OCI-LY1 (cell line): ENCODE data around the gene RAB38.

Experiments used
- H2AFZ ChIP-seq: fragments of 200-600 bp; sonication (generic), shearing (Covaris generic); 2 replicates; pipeline ENCODE4 v1.6.0; 2014; ENCODE audit warnings: antibody characterized with exemption, mild to moderate bottlenecking, low read length
- H3F3A ChIP-seq: fragments of 200-600 bp; sonication (generic), shearing (Covaris generic); 2 replicates; pipeline ENCODE4 v1.6.0; 2014; ENCODE audit warnings: mild to moderate bottlenecking, antibody characterized with exemption, low read length, moderate library complexity; ENCODE audit not compliant: insufficient read depth
- H3K27ac ChIP-seq: fragments of 200-600 bp; sonication (generic); 2 replicates; pipeline ENCODE4 v1.5.1; 2014; ENCODE audit warnings: low read length, mixed run types, mild to moderate bottlenecking, low read depth; ENCODE audit not compliant: poor library complexity, severe bottlenecking
- H3K27me3 ChIP-seq: fragments of 200-600 bp; sonication (generic); 2 replicates; pipeline ENCODE4 v1.6.0; 2014; ENCODE audit warnings: antibody characterized with exemption, mild to moderate bottlenecking, low read length, moderate library complexity; ENCODE audit not compliant: insufficient read depth
- H3K36me3 ChIP-seq: fragments of 200-600 bp; sonication (generic); 2 replicates; pipeline ENCODE4 v1.6.1; 2014; ENCODE audit warnings: mild to moderate bottlenecking, antibody characterized with exemption, low read length, moderate library complexity, mixed read lengths; ENCODE audit not compliant: insufficient read depth
- H3K4me1 ChIP-seq: fragments of 200-600 bp; sonication (generic); 2 replicates; pipeline ENCODE4 v1.5.1; 2014; ENCODE audit warnings: mild to moderate bottlenecking, low read length, moderate library complexity; ENCODE audit not compliant: insufficient read depth, severe bottlenecking
- H3K4me2 ChIP-seq: fragments of 200-600 bp; sonication (generic), shearing (Covaris generic); 2 replicates; pipeline ENCODE4 v1.6.1; 2014; ENCODE audit warnings: low read length
- H3K4me3 ChIP-seq: fragments of 200-600 bp; sonication (generic); 2 replicates; pipeline ENCODE4 v1.5.1; 2014; ENCODE audit warnings: low read length, low read depth, mild to moderate bottlenecking, mixed read lengths; ENCODE audit not compliant: poor library complexity, severe bottlenecking
- H3K79me2 ChIP-seq: fragments of 200-600 bp; shearing (Covaris generic); 2 replicates; pipeline ENCODE4 v1.6.1; 2016; ENCODE audit warnings: mixed run types, low read length, mixed read lengths; ENCODE audit not compliant: insufficient read depth
- H3K9ac ChIP-seq: fragments of 200-600 bp; sonication (generic), shearing (Covaris generic); 2 replicates; pipeline ENCODE4 v1.6.1; 2014; ENCODE audit warnings: mild to moderate bottlenecking, low read length, mixed read lengths
- H3K9me2 ChIP-seq: fragments of 200-600 bp; sonication (generic), shearing (Covaris generic); 2 replicates; pipeline ENCODE4 v1.6.1; 2014; ENCODE audit warnings: low read depth, mild to moderate bottlenecking, low read length, mixed read lengths
- H3K9me3 ChIP-seq: fragments of 200-600 bp; shearing (Covaris generic); 2 replicates; pipeline ENCODE4 v1.6.1; 2014; ENCODE audit warnings: low read length, mixed read lengths
- H4K20me1 ChIP-seq: fragments of 200-600 bp; sonication (generic), shearing (Covaris generic); 2 replicates; pipeline ENCODE4 v1.6.0; 2016; ENCODE audit warnings: mild to moderate bottlenecking, low read length; ENCODE audit not compliant: insufficient read depth
- CTCF ChIP-seq: fragments of 200-600 bp; sonication (generic), shearing (Covaris generic); IDR thresholded peaks from 2 replicates; pipeline ENCODE4 v1.5.1; 2017; ENCODE audit warnings: mild to moderate bottlenecking, antibody characterized with exemption, low read length, moderate library complexity, mixed read lengths
- EZH2 ChIP-seq: fragments of 200-600 bp; sonication (generic), shearing (Covaris generic); IDR thresholded peaks from 2 replicates; pipeline ENCODE4 v1.8.0; 2017; ENCODE audit warnings: borderline replicate concordance, mixed run types, mild to moderate bottlenecking, antibody characterized with exemption, low read length, moderate library complexity, mixed read lengths

RAB38 gene

GRCh38 chr11:88208745-88209144, 33.5 kb upstream of the RAB38 start:
- H3K27ac ChIP-seq, result no peak overlapping the region
- H3K9me2 ChIP-seq, result no peaks in the 10 kb centered on the region
- H3K9ac ChIP-seq, result no peak overlapping the region
- H3K79me2 ChIP-seq, result no peaks in the 10 kb centered on the region
- no peaks in the 10 kb centered on the region for H3F3A ChIP-seq
- H3K27me3 ChIP-seq, result no peaks in the 10 kb centered on the region
- TF ChIP-seq EZH2 (no peak), CTCF (no peak)
- H3K4me1 ChIP-seq, result no peaks in the 10 kb centered on the region
- H3K36me3 ChIP-seq, result no peaks in the 10 kb centered on the region
- H3K9me3 ChIP-seq, result no peaks in the 10 kb centered on the region
- H4K20me1 ChIP-seq, result no peaks in the 10 kb centered on the region
- no peak overlapping the region for H2AFZ ChIP-seq
- no peak overlapping the region for H3K4me3 ChIP-seq
- no peak overlapping the region for H3K4me2 ChIP-seq

- Histone ChIP-seq H3F3A (no peaks in the 10 kb centered on the region), H3K27ac (no peak overlapping the region), H3K9ac (no peak overlapping the region), H3K4me2 (no peak overlapping the region), H3K79me2 (no peaks in the 10 kb centered on the region), H3K36me3 (no peaks in the 10 kb centered on the region), H3K9me2 (no peaks in the 10 kb centered on the region), H2AFZ (no peak overlapping the region), H3K27me3 (no peaks in the 10 kb centered on the region), H3K4me3 (no peak overlapping the region), H3K4me1 (no peaks in the 10 kb centered on the region), H3K9me3 (no peaks in the 10 kb centered on the region), H4K20me1 (no peaks in the 10 kb centered on the region)
- TF ChIP-seq EZH2, result no peak
- no peak for TF ChIP-seq CTCF
These were observed 31.5 kb upstream of the RAB38 start for GRCh38 chr11:88206751-88207150.

- Histone ChIP-seq H3K9me3 (no peaks in the 10 kb centered on the region), H3K4me3 (no peak overlapping the region), H3K9ac (no peak overlapping the region), H3K36me3 (no peaks in the 10 kb centered on the region), H3K4me2 (no peak overlapping the region), H3K79me2 (no peaks in the 10 kb centered on the region), H3K4me1 (no peaks in the 10 kb centered on the region), H4K20me1 (no peaks in the 10 kb centered on the region), H3F3A (no peaks in the 10 kb centered on the region), H3K27me3 (no peaks in the 10 kb centered on the region), H3K9me2 (no peaks in the 10 kb centered on the region), H3K27ac (no peak overlapping the region), H2AFZ (no peak overlapping the region)
- TF ChIP-seq CTCF (no peak), EZH2 (no peak)
These were observed 29.1 kb upstream of the RAB38 start for GRCh38 chr11:88204353-88204752.
